ENCODE measurements around the gene LTF.
"Not testable (repeated sequence)": the region's sequence is repeated elsewhere in the genome, so short reads cannot be mapped to it uniquely, and the experiment has no call there.

Gene LTF

DNA sequence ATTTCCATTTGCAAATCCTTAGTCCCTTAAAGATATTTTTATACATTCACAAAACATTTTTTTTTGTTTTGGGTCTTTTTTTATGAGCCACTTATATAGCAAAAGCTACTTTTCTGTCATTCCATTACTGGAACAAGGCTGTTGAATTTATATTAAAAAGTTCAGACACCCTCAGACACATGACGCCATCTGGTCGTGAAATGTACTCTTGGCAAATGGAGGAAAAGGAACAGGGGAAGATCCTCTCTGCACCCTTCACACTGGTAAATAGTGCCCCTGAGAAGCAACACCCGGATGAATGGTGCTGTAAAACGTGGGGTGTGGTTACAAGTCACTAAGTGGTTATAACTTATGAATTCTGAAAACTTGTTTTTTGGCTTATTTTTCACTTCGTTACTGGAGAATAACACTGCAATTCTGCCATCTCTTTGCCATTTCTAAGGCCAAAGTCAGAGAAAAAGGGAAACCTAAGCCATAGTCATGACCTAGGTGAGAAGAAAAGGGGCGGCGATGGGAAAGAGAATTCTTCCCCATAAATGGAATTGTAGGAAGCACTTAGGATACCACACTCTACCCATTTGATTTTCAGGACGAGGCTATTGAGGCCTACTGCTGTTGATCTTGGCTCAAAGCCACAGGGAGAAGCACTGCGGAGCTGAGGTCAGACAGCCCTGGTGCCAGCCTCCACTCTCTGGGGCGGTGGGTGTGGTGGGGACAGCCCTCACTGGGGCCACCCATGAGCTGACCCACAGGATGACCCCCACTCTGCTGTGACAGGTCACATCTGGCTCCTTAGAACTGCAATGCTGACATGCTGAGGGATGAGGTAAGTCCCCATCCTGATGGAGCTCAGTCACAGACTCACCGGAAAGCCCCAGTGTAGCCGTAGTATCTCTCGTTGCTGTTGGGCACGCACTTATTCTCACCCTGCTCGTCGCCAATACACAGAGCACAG is 21.9 kb downstream of the LTF start:
- no peak for DNase-seq (ENCODE audit: low read depth in 2 of 2)

DNA sequence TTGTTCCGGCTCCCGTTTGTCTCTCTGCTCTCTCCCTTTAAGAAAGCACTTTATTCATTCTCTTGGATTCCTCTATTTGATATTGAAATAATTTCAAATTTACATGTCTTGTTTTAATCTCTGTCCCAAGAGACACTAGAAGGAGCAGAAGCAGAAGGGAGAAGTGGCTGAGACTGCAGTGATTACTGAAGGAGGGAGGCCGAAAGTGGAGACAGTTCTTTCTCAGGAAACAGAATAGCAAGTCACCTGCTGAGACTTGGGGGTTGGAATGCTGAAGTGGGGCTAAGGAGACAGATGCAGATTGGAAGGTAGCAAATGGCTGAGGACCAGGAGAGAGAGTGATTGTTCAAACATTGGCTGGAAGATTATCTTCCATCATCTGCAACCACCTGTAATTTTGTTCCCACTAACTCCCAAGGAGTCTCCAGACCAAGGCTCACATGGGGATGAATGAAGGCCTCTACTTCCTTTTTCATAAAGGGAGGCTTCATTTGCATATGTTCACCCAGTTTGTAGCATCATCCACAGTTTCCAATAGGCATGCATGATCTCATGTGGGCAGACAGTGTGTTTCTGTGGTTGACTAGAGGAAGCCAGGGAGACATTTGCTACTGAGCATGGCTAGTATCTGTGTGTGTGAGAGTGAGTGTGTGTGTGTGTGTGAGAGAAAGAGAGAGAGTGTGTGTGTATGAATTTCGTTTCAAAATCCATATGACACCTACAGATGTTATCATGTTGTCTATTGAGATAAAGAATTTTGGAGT is 24.0 kb downstream of the LTF start:
- no peak for DNase-seq (ENCODE audit: low read depth in 2 of 2)

DNA sequence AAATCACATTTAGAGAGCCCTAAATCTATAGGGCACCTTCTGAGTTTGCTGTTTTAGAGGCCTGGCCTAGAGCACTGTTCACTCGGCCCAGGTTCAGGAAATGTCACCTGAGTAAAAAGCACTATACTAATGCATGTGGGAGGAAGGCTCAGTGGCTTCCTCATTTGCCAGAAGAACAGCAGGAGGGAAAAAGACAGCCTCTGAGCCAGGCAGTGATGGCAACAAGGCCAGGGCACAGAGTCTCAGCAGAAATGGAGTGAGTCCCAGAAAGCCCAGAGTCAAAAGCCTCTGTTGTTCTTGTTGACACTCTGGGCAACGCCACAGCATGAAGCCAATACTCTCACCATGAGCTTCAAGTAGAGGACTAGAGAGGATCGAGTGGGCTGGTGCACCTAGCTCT is 25.9 kb downstream of the LTF start:
- DNase-seq (ENCODE audit: low read depth in 2 of 2): no peak

DNA sequence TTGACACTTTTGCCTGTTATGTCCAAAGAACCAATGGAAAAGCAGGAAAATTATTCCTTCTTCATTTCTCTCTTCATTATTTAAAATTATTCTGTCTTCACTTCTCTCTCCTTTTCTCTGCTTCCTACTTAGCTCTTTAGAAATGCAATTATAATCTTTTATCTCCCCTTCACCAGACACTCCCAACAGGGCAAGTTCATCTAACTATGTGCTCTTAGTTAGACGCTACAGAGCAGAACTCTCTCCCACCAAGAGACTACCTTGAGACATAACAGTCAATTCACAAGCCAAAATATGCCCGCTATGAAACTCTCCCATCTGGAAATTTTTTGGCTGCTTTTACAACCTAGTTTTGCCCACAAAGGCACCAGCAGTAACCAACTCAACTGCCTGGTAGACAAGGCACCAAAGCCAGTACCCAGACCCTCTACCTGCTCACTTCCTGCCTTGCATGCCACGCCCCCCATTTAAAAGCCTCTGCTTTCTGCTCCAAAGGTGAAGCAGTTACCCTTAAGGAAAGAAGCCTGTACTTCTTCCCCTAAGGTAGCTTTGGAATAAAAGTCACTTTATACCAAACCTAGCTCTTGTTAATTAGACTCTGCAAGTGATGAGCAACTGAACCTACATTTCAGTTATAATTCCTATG is 29.5 kb downstream of the LTF start:
- DNase-seq (ENCODE audit: low read depth in 2 of 2): no peak

DNA sequence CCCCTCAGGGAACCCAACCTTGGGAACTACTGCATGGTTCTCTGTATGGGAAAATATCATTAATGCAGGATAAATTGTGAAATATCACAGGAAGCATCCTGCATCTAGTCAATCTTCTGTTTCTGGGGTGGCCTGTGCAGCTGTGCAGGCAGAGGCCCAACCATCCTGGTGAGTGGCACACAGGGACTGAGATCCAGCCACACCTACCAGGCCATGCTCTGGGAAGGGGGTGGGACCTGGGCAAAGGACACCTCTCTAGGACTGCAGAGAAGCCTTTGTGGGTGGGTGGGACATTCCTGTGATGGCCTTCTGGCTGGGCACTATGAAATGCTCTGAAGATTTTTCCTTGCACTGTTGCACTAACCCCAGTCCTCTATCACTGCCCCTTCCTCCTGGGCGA is 30.9 kb downstream of the LTF start:
- DNase-seq (ENCODE audit: low read depth in 2 of 2): no peak

DNA sequence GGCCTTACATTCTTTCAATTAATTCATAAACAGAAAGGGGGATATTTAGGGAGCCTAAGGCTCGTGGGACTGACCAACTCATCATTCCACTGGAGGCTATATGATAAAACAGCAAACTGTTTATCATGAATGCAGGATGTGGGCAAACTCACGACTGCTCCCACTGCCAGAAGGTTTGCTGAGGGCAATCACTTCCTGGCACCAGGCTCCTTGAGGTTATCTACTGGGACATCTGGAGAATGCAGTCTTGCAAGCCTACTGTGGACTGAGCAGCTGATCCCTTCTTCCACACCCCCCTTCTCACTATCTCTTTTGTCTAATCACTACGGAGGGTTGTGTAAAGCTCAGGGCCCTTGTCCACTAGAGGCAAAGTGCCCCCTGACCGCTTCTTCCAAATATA is 31.6 kb downstream of the LTF start:
- not testable (repeated sequence) for DNase-seq (ENCODE audit: low read depth in 2 of 2)

DNA sequence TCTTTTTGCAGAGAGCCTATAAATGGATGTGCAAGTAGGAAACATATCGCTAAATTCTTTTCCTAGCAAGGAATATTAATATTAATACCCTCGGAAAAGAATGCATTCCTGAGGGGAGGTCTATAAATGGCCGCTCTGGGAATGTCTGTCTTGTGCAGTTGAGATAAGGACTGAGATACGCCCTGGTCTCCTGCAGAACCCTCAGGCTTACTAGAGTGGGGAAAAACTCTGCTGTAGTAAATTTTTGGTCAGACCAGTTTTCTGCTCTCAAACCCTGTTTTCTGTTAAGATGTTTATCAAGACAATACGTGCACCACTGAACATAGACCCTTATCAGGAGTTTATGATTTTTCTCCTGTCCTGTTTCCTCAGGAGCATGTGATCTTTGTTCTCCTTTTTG is 32.8 kb downstream of the LTF start:
- DNase-seq (ENCODE audit: low read depth in 2 of 2): not testable (repeated sequence)

DNA sequence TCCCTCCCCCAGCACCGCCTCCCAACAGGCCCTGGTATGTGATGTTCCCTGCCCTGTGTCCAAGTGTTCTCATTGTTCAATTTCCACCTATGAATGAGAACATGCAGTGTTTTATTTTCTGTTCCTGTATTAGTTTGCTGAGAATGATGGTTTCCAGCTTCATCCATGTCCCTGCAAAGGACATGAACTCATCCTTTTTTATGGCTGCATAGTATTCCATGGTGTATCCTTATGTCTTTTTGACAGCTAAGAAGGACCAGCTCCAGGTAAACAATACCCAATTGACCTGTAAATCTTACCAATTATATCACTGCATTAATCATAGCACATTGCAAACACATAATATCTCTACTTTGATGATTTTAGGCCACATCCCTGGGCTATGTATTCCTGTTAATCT is 33.8 kb downstream of the LTF start:
- DNase-seq (ENCODE audit: low read depth in 2 of 2): not testable (repeated sequence)

DNA sequence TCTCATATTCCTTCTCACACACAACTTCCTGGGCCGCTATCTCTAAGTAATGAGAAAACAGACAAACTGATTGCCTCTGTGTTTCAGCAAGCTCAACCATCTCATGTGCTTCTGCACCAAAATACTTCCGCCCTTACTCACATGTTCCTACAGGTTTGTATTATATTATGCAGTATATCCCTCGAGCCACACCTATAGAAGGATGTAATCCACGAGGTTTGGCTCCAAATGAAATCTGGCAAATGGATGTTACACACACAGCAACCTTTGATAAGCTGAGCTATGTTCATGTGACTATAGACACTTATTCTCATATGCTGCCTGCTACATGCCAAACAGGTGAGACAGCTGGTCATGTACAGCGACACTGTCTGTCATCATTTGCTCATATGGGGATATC is 35.0 kb downstream of the LTF start:
- no peak for DNase-seq (ENCODE audit: low read depth in 2 of 2)

DNA sequence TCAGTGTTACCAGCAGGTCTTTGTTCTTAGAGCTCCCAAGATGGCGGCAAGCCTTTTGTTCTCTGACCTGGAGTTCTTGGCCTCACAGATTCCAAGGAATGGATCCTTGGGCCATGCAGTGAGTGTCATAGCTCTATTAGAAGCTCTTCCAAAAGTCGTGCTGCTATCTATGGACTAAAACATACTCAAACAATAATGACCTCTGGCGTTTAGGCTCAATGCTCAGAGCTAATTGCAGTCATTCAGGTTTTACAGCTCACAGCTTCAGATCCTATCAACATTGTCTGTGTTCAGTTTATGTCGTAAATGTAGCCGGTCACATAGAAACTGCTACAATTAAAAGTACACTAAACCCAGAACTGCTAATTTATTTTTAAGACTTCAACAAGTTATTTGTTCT is 35.5 kb downstream of the LTF start:
- DNase-seq (ENCODE audit: low read depth in 2 of 2): no peak

DNA sequence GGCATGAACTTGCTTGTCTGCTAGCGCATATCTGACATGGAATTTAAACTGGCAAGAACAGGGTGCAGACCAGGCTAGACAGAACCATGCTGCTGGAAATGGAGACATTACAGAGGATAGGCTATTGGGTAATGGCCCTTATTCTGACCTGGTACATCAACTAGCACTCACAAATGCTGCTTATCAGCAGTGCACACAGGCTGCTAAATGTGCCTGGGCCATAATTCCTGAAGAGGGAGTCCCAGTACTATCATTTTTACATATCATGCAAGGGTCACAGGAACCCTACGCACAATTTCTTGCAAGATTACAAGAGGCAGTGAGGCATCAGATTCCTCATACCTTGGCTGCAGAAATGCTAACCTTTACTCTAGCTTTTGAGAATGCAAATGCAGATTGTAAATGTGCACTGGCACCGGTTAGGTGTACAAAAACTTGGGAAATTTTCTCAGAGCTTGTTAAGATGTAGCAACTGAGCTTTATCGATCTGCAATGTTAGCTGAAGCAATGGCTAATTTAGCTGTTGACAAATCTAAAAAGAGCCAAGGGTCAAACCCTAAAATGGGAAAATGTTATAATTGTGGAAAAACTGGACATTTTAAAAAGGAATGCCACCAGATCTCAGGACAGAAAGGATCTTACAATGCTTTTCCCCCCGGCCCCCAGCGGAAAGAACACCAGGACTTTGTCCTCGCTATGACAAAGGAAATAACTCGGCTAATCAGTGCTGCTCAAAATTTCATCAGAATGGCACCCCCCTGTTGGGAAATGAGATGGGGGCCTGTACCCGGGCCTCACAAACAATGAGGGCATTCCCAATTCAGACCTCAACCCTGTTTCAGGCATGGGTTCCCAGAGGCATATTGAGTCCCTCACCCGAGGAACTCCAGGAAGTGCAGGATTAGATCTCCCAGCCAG is 36.5 kb downstream of the LTF start:
- DNase-seq (ENCODE audit: low read depth in 2 of 2): no peak

DNA sequence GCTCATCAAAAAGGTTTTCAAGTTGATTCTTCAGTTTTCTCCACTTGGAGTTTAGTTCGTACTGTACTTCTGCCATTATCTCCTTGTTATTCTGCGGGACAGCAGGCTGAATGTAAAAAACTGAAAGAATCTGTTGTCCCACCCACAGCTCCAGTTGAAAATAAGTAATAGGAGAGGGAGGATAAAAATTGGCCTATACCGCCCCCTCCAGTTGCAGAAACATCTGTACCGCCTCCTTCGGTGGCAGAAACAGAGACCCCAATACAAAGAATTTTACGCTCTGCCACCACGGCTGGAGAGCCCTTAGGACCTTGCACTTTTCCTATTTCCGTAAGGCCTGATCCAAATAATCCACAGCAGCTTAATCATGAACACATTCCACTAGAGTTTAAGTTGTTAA is 37.3 kb downstream of the LTF start:
- not testable (repeated sequence) for DNase-seq (ENCODE audit: low read depth in 2 of 2)

DNA sequence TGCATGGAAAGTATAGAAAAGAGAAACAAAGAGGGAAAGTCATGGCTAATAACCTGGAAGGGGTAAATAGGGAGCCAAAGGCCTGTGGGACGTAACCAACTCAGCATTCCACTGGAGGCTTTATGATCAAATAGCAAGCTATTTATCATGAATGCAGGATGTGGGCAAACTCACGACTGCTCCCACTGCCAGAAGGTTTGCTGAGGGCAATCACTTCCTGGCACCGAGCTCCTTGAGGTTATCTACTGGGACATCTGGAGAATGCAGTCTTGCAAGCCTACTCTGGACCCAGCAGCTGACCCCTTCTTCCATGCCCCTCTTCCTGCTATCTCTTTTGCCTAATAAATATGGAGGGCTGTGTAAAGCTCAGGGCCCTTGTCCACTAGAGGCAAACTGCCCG is 38.2 kb downstream of the LTF start:
- not testable (repeated sequence) for DNase-seq (ENCODE audit: low read depth in 2 of 2)

DNA sequence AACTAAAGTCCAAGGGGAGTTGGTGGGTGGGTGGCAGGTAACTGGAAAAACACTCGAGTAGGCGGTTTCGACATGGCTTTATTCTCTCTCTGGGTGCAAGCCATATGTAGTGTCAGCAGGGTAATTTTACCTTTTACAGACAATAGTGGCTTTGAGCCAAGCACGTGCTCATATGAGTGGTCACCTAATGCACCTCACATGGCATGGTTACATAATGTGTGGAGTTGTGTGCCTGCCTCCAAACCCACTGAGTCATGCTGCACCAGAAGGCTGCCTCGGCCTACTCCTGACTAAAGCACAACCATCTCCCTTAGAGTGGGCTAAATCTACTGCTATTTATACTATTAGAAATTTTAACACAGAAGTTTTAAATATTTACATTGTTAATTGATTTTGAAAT is 41.1 kb downstream of the LTF start:
- DNase-seq (ENCODE audit: low read depth in 2 of 2): no peak

DNA sequence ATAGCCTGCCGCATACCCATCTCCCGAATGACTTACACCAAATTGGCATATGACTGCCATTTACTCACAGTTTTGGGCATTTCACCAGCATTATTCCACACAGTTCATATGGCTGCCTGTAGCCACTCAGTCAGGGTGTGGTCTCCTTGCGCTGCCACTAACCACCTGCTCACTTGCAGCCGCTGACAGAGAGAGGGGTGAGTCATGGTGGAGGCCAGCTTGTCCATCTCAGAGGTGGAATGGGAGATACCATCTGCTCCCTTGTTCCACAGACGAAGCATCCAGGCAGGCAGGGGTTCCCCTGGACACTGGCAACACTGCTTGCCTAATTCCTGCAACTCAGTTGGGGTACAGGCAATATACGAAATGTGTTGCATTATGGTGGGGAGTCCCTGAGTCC is 42.1 kb downstream of the LTF start:
- DNase-seq (ENCODE audit: low read depth in 2 of 2): no peak

DNA sequence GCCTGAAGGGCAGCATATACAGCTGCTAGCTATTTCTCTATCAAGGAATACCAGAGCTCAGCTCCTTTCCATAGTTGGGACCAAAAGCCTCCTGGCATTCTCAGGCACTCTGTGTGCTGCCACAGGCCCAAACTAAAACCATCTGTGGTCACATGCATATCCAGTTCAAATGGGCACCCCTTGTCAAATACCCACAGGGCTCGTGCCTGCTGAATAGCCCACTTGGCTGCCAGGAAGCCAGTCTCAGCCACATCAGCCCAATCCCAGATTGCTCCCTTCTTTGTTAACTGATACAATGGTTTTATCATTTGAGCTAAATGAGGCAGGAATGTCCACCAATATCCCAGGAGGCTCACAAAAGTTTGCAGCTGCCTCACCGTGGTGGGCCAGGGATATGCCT is 43.8 kb downstream of the LTF start:
- no peak for DNase-seq (ENCODE audit: low read depth in 2 of 2)

DNA sequence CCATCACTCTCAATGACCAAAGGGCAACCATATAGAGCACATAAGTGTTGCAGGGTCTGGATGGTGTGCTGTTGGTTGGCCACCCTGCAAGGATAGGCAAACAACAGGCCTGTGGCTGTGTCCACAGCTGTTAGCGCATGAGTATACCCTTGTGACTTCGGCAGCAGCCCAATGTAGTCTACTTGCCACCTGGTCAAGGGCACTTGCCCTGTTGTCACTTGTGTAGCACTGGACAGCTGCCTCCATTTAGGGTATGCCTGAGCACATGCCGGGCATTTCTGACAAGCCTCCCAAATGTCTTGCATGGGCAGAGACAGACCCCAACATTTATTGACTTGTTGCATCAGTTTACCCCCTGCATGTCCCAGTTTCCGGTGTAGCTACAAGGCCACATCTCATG is 44.9 kb downstream of the LTF start:
- no peak for DNase-seq (ENCODE audit: low read depth in 2 of 2)

DNA sequence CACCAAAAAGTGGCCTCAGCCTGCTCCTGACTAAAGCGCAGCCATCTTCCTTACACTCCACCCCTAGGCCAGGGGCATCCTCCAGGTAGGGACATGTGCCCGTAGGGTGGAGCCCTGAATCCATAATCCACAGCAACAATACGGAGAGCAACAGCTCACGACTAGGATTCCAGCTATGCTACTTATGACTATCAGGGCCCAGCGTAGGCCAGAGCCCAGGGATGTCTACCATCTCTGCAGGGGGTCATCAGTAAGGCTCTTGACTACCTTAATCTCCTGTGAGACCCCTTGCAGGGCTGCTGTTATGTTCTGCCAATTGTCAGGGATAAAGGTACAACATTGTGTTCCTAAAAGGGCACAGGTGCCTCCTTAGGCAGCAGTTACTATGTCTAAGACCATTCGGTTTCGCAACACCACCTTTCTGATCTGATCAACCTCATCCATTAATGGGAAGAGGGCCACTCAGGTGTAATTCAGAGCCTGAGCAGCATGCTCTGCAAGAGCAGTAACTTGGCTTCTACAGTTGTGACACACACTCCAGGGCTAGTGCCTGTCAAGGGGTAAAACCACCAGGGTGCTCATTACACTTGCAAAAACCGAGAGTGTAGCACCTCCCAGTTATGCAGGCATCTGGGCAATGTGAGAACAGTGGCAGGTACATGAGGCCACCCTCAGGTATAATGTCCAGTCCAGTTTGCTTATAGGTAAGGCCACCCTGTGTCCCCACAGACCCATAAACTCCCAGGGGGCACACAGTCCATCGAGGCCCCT is 46.7 kb downstream of the LTF start:
- no peak for DNase-seq (ENCODE audit: low read depth in 2 of 2)

DNA sequence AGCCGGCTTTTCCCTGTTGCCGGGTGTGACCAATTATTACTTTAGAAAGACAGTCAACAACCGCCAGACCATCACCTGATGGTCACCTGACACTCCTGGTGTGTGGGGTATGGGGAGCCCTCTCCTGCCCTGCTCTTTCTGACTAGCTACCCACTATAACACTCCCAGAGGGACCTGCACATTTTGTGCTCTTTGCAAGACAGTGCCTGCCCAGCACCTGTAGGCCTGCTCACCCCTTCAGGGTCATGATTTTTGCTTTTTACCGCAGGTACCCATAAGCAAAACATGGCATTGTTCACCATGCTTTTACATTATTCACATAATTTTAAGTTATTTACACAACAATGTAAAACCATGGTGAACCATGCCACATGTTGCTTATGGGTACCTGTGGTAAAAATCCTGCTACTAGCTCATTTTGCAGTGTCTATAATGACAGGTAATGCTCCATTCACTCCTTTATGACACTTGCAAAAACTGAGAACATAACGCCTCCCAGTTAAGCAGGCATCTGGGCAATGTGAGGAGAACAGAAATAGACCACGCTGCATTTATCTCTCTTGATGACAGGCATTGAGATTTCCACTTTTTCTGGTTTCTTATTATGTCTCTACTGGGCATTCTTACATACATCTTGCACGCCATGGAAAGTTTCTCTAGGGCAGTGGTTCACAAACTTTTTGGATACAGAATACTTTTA is 47.7 kb downstream of the LTF start:
- DNase-seq (ENCODE audit: low read depth in 2 of 2): no peak
